Brain microvascular endothelial cell (primary cell): ENCODE results near the gene DENND1A.

Experiments used
- DNase-seq: peaks from one replicate; pipeline ENCODE4 v3.0.0-alpha.2; 2020
- H3K27ac ChIP-seq: fragments of 250-450 bp; sonication (Bioruptor Pico); 2 replicates; pipeline ENCODE4 v1.5.1; 2020; ENCODE audit warnings: mild to moderate bottlenecking, moderate library complexity
- H3K27me3 ChIP-seq: fragments of 250-450 bp; sonication (Bioruptor Pico); replicated peaks from 2 replicates; pipeline ENCODE4 v1.5.1; 2020; ENCODE audit warnings: mild to moderate bottlenecking
- H3K36me3 ChIP-seq: fragments of 250-450 bp; sonication (Bioruptor Pico); replicated peaks from 2 replicates; pipeline ENCODE4 v1.5.1; 2020; ENCODE audit warnings: mild to moderate bottlenecking
- H3K4me3 ChIP-seq: 2 replicates; pipeline ENCODE4 v1.5.1; 2011; ENCODE audit warnings: low read depth, mild to moderate bottlenecking, control low read depth, low read length, moderate library complexity
- in situ Hi-C: cut with HindIII; loops from 2 replicates; pipeline ENCODE4 v1.10.0; 2017; ENCODE audit warnings: low sequenced_read_pairs, low pct_ligation_motif_present
- TF ChIP-seq, protein P1 (sequence below): IDR thresholded peaks from 2 replicates; pipeline ENCODE4 v1.5.1; 2011; ENCODE audit warnings: low read depth, mild to moderate bottlenecking, moderate library complexity, low read length, control low read depth, inconsistent platforms; ENCODE audit errors: missing control alignments

Gene DENND1A

DNA sequence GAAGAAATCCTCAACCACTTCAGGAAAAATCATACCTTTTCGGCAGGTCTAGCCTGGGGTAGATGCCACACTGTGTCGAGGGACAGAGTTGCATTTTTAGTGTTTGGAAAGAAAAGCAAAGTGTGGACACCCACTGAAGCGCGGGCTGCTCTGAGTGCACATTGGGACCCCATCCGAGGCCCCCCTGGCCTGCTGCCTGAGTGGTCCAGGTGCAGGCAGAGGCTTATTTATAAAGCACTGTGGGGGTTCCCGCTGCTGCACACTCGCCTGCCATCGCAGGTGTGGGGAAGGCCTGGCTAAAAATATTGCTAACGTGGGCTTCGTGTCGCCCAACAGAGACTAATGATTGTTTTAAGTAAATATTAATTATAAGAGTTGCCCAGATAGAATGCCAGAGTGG lies 454.5 kb downstream of the DENND1A start:
- DNase-seq: no peak
- H3K27me3 ChIP-seq: no peaks in the 10 kb centered on the region
- no peak overlapping the region for H3K4me3 ChIP-seq
- H3K36me3 ChIP-seq: no peaks in the 10 kb centered on the region
- TF ChIP-seq, protein P1, sequence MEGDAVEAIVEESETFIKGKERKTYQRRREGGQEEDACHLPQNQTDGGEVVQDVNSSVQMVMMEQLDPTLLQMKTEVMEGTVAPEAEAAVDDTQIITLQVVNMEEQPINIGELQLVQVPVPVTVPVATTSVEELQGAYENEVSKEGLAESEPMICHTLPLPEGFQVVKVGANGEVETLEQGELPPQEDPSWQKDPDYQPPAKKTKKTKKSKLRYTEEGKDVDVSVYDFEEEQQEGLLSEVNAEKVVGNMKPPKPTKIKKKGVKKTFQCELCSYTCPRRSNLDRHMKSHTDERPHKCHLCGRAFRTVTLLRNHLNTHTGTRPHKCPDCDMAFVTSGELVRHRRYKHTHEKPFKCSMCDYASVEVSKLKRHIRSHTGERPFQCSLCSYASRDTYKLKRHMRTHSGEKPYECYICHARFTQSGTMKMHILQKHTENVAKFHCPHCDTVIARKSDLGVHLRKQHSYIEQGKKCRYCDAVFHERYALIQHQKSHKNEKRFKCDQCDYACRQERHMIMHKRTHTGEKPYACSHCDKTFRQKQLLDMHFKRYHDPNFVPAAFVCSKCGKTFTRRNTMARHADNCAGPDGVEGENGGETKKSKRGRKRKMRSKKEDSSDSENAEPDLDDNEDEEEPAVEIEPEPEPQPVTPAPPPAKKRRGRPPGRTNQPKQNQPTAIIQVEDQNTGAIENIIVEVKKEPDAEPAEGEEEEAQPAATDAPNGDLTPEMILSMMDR: no peak
- H3K27ac ChIP-seq: no peak overlapping the region
- in situ Hi-C loops: no loop called here

DNA sequence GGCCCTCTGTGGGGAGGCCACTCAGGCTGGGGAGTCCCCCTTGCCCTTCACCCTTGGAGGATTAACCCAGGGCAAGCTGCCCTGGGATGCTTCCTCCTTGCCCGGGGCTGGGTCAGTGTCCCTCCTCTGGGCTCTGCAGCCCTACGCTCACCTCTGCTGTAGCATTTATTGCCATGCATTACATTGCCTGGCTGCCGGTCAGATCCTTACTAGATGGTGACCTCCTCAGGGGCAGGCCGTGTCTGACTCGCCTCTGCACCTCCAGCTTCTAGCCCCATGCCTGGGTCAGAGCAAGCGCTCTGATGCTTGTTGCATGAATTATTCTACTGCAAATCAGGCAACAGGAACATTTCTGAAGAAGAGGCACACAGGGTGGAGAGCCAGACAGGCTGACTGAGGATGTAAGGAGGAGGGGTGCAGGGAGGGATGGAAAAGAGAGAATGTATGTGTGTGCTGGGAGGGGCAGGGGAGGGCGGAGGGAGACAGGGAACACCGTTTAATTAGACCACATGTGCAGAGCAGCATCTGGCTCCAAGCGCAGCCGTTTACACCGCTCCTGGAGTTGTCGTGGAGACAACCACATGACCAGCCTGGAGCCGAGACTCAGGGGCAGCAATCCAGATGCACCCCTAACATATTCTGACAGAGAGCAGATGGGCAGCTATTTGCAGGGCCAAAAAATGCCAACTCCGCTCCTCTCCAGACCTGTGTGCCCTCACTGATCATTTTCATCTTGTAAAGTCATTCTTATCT lies 456.9 kb downstream of the DENND1A start:
- Histone ChIP-seq H3K27me3 (no peaks in the 10 kb centered on the region), H3K27ac (no peak overlapping the region), H3K36me3 (no peaks in the 10 kb centered on the region), H3K4me3 (no peak overlapping the region)
- in situ Hi-C loops: no loop called here
- DNase-seq: no peak
- TF ChIP-seq, protein P1: no peak

DNA sequence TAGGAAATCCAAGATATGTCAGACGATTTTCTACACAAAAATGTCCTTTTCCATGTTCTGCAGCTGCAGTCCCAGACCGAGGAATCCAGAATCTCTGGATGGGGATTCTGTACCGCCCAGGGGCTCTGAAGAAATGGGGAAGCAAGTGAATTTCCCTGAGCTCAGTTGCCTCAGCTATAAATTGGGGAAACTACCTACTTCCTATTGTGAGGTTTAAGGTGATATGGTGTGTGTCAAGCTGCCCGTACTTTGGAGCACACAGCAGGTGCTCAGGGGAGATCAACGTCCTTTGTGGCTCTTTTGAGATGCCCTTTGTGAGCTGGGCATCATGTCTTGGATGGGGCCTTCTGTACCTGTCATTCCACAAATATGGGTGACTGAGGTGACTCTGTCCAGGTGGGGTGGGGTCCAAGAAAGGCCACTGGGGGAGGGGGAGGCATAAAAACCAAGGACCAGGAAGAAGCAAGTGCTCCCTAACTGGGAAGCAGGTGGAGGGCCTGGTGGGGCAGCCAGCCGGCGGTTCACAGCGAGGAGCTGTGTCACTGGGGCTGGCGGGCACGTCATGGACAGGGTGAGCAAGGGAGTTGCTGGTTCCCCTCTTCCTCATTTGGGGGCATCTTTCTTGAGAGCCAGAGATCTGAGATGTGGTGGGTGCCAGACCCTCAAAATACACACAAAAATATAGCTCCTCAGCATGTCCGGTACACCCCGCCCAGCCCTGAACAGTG lies 457.9 kb downstream of the DENND1A start:
- DNase-seq: no peak
- H3K27me3 ChIP-seq: no peaks in the 10 kb centered on the region
- no peaks in the 10 kb centered on the region for H3K36me3 ChIP-seq
- in situ Hi-C loops: no loop called here
- no peak overlapping the region for H3K27ac ChIP-seq
- TF ChIP-seq, protein P1: no peak
- H3K4me3 ChIP-seq: no peak overlapping the region

DNA sequence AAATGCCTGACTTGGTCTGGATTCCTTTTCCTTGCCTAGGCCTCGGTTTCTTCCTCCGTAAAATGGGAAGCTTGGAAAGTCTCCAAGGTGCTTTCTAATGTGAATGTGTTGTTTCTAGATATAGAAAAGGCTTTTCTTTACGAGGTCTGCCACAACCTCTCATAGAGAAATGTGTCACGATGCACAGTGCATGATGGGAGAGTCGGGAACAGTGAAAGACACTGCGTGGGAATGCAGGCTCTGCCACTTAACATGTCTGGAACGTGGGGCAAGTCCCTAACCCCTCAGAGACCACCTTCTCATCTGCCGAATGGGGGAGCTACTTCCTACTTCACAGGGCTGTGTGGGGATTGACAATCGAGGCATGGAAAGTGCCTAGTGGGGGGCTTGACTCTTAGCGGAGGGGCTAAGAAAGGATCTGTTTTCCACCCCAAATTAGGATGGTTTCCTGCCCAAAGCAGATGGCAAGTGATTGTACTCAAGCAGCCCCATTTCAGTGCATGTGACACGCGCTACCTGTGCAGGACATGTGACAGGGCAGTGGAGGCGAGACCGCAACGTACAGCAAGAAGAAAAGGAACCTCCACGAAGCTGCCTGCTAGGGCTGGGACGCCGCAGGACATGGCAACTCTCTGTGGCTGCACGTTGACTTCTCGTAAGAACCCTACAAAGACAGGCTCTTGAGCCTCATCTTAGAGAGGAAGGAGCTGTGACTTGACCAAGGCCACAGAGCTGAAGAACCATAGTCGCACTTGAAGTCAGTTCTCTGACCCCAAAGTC lies 458.7 kb downstream of the DENND1A start:
- in situ Hi-C loops: no loop called here
- no peak overlapping the region for H3K4me3 ChIP-seq
- no peak for DNase-seq
- no peaks in the 10 kb centered on the region for H3K27me3 ChIP-seq
- TF ChIP-seq, protein P1: no peak
- no peak overlapping the region for H3K27ac ChIP-seq
- H3K36me3 ChIP-seq: no peaks in the 10 kb centered on the region

DNA sequence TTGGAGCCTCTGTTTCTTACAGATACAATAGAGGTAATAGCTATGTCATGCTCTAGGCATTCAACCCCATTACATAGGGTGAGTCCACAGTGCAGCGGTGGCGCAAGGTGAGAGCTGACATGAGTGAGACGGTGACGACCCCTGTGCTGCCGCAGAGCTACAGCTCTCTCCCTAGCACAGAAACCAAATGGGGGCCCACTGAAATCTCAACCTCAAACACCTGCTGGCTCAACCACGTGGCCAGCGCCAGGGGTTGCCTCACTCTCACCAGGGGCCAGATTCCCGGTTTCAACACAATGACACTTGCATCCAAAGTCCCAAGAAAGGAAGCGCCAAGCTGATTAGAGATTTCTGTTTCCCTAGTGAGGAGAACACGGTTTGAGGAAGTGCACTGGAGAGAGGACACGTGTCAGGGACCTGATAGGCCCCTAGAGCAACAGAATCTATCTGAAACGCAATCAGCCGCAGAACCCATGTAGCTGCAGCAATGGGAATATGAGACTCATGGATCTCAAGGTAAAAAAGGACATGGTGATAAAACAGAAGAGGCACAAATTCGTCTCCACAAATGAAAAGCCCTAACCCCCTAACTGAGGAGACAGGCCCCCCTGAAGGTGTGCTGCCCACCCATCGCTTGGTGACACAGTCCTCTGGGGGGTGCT lies 459.7 kb downstream of the DENND1A start:
- in situ Hi-C loops: no loop called here
- Histone ChIP-seq H3K27ac (no peak overlapping the region), H3K4me3 (no peak overlapping the region), H3K36me3 (no peaks in the 10 kb centered on the region), H3K27me3 (no peaks in the 10 kb centered on the region)
- TF ChIP-seq, protein P1: no peak
- no peak for DNase-seq
